ENCODE data around the gene PLPPR3. TPM values are rescaled to one million over a fixed set of nuclear protein-coding genes. Genes with fewer than 3 reads are reported as not detected.
A peak's percentile ranks its signal among the peaks of the same experiment; 100 is the strongest.

Gene PLPPR3
- total RNA-seq, 8 experiments from 2014 or later = 0.22 to 68.1 (median 43.3) TPM

GRCh38 chr19:799076-799881, 22.5 kb downstream of the PLPPR3 start:
- 0 to 20% (median 5%) methylated on average over 2 to 8 of the region's 28 CpGs; no CpG with 5 or more reads in 5 of the 10 experiments for WGBS, 10 experiments
- peaks cover 34 to 43% of the 10 kb centered on the region in 2 donors for H3K4me1 ChIP-seq (replicated peaks in 1 of 2)
- H3K27ac ChIP-seq = peak overlapping the region; percentile 31 to 99
- in situ Hi-C loops (cut with MboI; ENCODE audit: low pct_unique_long_range_greater_than_20kb in 2 of 9, low sequenced_read_pairs in 9 of 9, unreplicated experiment in 9 of 9) = no loop called here
- ATAC-seq (replicated peaks in 6 of 8) = peak in 1 of 8 experiments; percentile 0
- H3K4me3 ChIP-seq = peak overlapping the region; percentile 76 to 100 (median 96)

- Histone ChIP-seq H3K4me3 (peak overlapping the region; percentile 76 to 100 (median 96)), H3K4me1 (replicated peaks in 1 of 2) (peaks cover 34 to 43% of the 10 kb centered on the region in 2 donors), H3K27ac (peak overlapping the region; percentile 31 to 99)
- ATAC-seq (replicated peaks in 6 of 8) = peak in 1 of 8 experiments; percentile 0
- WGBS, 10 experiments = 0 to 2% (median 0%) methylated on average over 1 to 22 of the region's 44 CpGs; no CpG with 5 or more reads in 4 of the 10 experiments
- in situ Hi-C loops (cut with MboI; ENCODE audit: low pct_unique_long_range_greater_than_20kb in 2 of 9, low sequenced_read_pairs in 9 of 9, unreplicated experiment in 9 of 9) = no loop called here
These were observed 23.2 kb downstream of the PLPPR3 start for GRCh38 chr19:798415-799075.

GRCh38 chr19:797528-798414, 24.0 kb downstream of the PLPPR3 start:
- 0% methylated on average over 1 to 2 of the region's 129 CpGs; no CpG with 5 or more reads in 8 of the 10 experiments for WGBS, 10 experiments
- peak; percentile 11 to 42 (median 26) for ATAC-seq (replicated peaks in 6 of 8)
- in situ Hi-C loops (cut with MboI; ENCODE audit: low pct_unique_long_range_greater_than_20kb in 2 of 9, low sequenced_read_pairs in 9 of 9, unreplicated experiment in 9 of 9) = no loop called here
- Histone ChIP-seq H3K4me1 (replicated peaks in 1 of 2) (peaks cover 33 to 38% of the 10 kb centered on the region in 2 donors), H3K27ac (peak overlapping the region; percentile 99), H3K4me3 (peak overlapping the region; percentile 76 to 100 (median 96))

GRCh38 chr19:796692-797527, 24.8 kb downstream of the PLPPR3 start, which contains the start of gene PTBP1:
Gene PTBP1 (plus strand): TSS chr19:797452. CDS start chr19:797498, 46 bp downstream.
- peak within 1 kb of the TSS; percentile 99 for H3K27ac ChIP-seq
- H3K4me3 ChIP-seq = peak within 1 kb of the TSS; percentile 76 to 100 (median 96)
- H3K4me1 ChIP-seq (replicated peaks in 1 of 2) = peaks cover 24 to 30% of the 10 kb centered on the region in 2 donors
- ATAC-seq (replicated peaks in 6 of 8) = peak; percentile 67 to 90 (median 86)
- in situ Hi-C loops (cut with MboI; ENCODE audit: low pct_unique_long_range_greater_than_20kb in 2 of 9, low sequenced_read_pairs in 9 of 9, unreplicated experiment in 9 of 9) = no loop called here
- 0 to 1% (median 0%) methylated on average over 2 to 12 of the region's 83 CpGs; no CpG with 5 or more reads in 6 of the 10 experiments for WGBS, 10 experiments

GRCh38 chr19:795691-796581, 25.8 kb downstream of the PLPPR3 start:
- peak overlapping the region; percentile 44 to 48 (median 46) for H3K4me3 ChIP-seq
- H3K4me1 ChIP-seq (replicated peaks in 1 of 2) = peaks cover 18 to 25% of the 10 kb centered on the region in 2 donors
- no peak for ATAC-seq (replicated peaks in 6 of 8)
- WGBS, 10 experiments = 70 to 100% (median 93%) methylated on average over 1 to 6 of the region's 39 CpGs; no CpG with 5 or more reads in 6 of the 10 experiments
- in situ Hi-C loops (cut with MboI; ENCODE audit: low pct_unique_long_range_greater_than_20kb in 2 of 9, low sequenced_read_pairs in 9 of 9, unreplicated experiment in 9 of 9) = no loop called here
- peak overlapping the region in 1 of 2 donors; percentile 81 for H3K27ac ChIP-seq

GRCh38 chr19:795073-795611, 26.6 kb downstream of the PLPPR3 start:
- ATAC-seq (replicated peaks in 6 of 8) = no peak
- in situ Hi-C loops (cut with MboI; ENCODE audit: low pct_unique_long_range_greater_than_20kb in 2 of 9, low sequenced_read_pairs in 9 of 9, unreplicated experiment in 9 of 9) = no loop called here
- H3K27ac ChIP-seq = no peak overlapping the region

GRCh38 chr19:793806-794205, 27.9 kb downstream of the PLPPR3 start:
- no peak for ATAC-seq (replicated peaks in 6 of 8)

More at GRCh38 chr19:795073-795611, 26.6 kb downstream of the PLPPR3 start:
- 29 to 100% (median 60%) methylated on average over 1 to 8 of the region's 28 CpGs; no CpG with 5 or more reads in 5 of the 10 experiments for WGBS, 10 experiments
- peaks cover 16 to 17% of the 10 kb centered on the region in 2 donors for H3K4me1 ChIP-seq (replicated peaks in 1 of 2)
- H3K4me3 ChIP-seq = no peak overlapping the region

GRCh38 chr19:792306-792885, 29.4 kb downstream of the PLPPR3 start:
- in situ Hi-C loops (cut with MboI; ENCODE audit: low pct_unique_long_range_greater_than_20kb in 2 of 9, low sequenced_read_pairs in 9 of 9, unreplicated experiment in 9 of 9) = no loop called here
- no peak overlapping the region for H3K4me3 ChIP-seq
- ATAC-seq (replicated peaks in 6 of 8) = no peak
- H3K4me1 ChIP-seq (replicated peaks in 1 of 2) = peaks cover 25 to 28% of the 10 kb centered on the region in 2 donors
- H3K27ac ChIP-seq = no peak overlapping the region
- 60 to 100% (median 86%) methylated on average over 1 to 7 of the region's 16 CpGs; no CpG with 5 or more reads in 4 of the 10 experiments for WGBS, 10 experiments

More at GRCh38 chr19:793806-794205, 27.9 kb downstream of the PLPPR3 start:
- Histone ChIP-seq H3K4me1 (replicated peaks in 1 of 2) (peaks cover 14 to 17% of the 10 kb centered on the region in 2 donors), H3K4me3 (no peak overlapping the region), H3K27ac (no peak overlapping the region)
- WGBS, 10 experiments = 83 to 100% (median 90%) methylated on average over 1 to 8 of the region's 12 CpGs; no CpG with 5 or more reads in 5 of the 10 experiments
- in situ Hi-C loops (cut with MboI; ENCODE audit: low pct_unique_long_range_greater_than_20kb in 2 of 9, low sequenced_read_pairs in 9 of 9, unreplicated experiment in 9 of 9) = no loop called here

GRCh38 chr19:791567-792305, 30.0 kb downstream of the PLPPR3 start:
- H3K4me3 ChIP-seq = no peak overlapping the region
- 8 to 100% methylated on average over 1 to 2 of the region's 8 CpGs; no CpG with 5 or more reads in 8 of the 10 experiments for WGBS, 10 experiments
- H3K4me1 ChIP-seq (replicated peaks in 1 of 2) = peaks cover 26 to 28% of the 10 kb centered on the region in 2 donors
- in situ Hi-C loops (cut with MboI; ENCODE audit: low pct_unique_long_range_greater_than_20kb in 2 of 9, low sequenced_read_pairs in 9 of 9, unreplicated experiment in 9 of 9) = no loop called here
- no peak for ATAC-seq (replicated peaks in 6 of 8)
- no peak overlapping the region for H3K27ac ChIP-seq

- ATAC-seq (replicated peaks in 6 of 8) = no peak
- Histone ChIP-seq H3K4me3 (no peak overlapping the region), H3K4me1 (replicated peaks in 1 of 2) (peaks cover 25 to 26% of the 10 kb centered on the region in 2 donors), H3K27ac (no peak overlapping the region)
- WGBS, 10 experiments = 90 to 100% (median 96%) methylated on average over 1 to 11 of the region's 26 CpGs; no CpG with 5 or more reads in 5 of the 10 experiments
- in situ Hi-C loops (cut with MboI; ENCODE audit: low pct_unique_long_range_greater_than_20kb in 2 of 9, low sequenced_read_pairs in 9 of 9, unreplicated experiment in 9 of 9) = no loop called here
These were observed 30.7 kb downstream of the PLPPR3 start for GRCh38 chr19:791007-791566.
